T-helper 17 cell (primary cell): ENCODE measurements around the gene LRRC32. TPM values are rescaled to one million over a fixed set of nuclear protein-coding genes. Genes with fewer than 3 reads are reported as not detected.

Experiments
- ATAC-seq: fragments of 150-1000 bp; cut with Tn5 transposase; 2 replicates; pipeline ENCODE4 v1.10.0; 2021; ENCODE audit warnings: mild to moderate bottlenecking, moderate library complexity
- DNase-seq, 3 donors: peaks; one replicate each; pipeline versions ENCODE4 v3.0.0 to v3.0.0-alpha.2; 2020 to 2021
- H3K9me3 ChIP-seq: one replicate; pipeline ENCODE4 v1.7.0; 2013; ENCODE audit warnings: low read length, mild to moderate bottlenecking; ENCODE audit not compliant: control insufficient read depth, poor library complexity, severe bottlenecking
- H3K27ac Mint-ChIP-seq: one replicate; pipeline ENCODE4 v1.8.0; 2022; ENCODE audit warnings: mild to moderate bottlenecking, moderate library complexity, mixed read lengths
- H3K27me3 Mint-ChIP-seq: one replicate; pipeline ENCODE4 v1.8.0; 2022; ENCODE audit warnings: mixed read lengths
- H3K36me3 Mint-ChIP-seq: one replicate; pipeline ENCODE4 v1.8.0; 2022; ENCODE audit warnings: low read depth, mixed read lengths
- H3K4me1 Mint-ChIP-seq: one replicate; pipeline ENCODE4 v1.8.0; 2022; ENCODE audit warnings: mild to moderate bottlenecking, mixed read lengths
- H3K4me3 Mint-ChIP-seq: one replicate; pipeline ENCODE4 v1.8.0; 2022; ENCODE audit warnings: mild to moderate bottlenecking, moderate library complexity, mixed read lengths
- total RNA-seq, 4 donors: library from RNA in 2 of 4; stranded (reverse) in 2 of 4; gene quantifications; one replicate each; pipeline ENCODE4 v1.2.3 and lab custom pipeline; 2022 to 2026

LRRC32 gene, protein sequence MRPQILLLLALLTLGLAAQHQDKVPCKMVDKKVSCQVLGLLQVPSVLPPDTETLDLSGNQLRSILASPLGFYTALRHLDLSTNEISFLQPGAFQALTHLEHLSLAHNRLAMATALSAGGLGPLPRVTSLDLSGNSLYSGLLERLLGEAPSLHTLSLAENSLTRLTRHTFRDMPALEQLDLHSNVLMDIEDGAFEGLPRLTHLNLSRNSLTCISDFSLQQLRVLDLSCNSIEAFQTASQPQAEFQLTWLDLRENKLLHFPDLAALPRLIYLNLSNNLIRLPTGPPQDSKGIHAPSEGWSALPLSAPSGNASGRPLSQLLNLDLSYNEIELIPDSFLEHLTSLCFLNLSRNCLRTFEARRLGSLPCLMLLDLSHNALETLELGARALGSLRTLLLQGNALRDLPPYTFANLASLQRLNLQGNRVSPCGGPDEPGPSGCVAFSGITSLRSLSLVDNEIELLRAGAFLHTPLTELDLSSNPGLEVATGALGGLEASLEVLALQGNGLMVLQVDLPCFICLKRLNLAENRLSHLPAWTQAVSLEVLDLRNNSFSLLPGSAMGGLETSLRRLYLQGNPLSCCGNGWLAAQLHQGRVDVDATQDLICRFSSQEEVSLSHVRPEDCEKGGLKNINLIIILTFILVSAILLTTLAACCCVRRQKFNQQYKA
- total RNA-seq: 10 to 100 TPM in 1 of 2 donors, 1 to 10 TPM in 1; 3.2 to 11.5 TPM
- total RNA-seq (lab: John Stamatoyannopoulos, UW): 3.7 to 16.1 reads per million in 2 donors

DNA sequence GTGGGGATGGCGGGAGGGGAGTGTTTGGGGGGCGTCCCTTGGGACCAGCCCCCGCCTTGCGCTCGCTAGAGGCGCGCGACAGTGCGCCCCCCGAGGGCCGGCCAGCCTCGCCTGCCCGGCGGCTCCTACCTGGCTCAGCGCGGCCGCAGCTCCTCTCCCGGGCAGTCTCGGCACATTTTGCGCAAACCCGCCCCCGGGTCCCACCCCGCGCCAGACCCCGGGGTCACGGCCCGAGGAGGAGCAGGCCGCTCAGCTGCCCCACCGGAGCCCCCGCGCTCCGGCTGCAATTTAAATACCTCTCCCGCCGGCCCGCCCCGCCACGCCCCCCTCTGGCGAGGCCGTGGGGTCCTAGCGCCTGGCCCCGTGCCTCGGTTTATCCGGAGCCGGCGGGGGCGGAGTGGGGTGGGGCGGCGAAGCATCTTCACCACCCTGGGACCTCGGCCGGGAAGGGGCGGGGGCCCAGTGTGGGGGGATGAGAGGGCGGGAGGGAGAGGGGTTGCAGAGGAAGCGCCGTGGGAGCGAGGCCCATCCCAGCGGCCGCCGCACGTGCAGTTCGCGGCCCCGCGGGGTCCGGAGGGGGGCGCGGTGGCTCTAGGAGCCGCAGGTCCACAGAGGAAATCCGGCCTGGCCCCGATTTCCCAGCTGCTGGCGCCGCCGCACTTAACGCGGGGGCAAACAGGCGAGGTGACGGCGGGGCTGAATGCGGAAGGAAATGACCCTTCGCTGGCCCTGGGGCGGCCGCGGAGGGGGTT lies at the start of gene LRRC32:
Gene LRRC32 (minus strand): TSS at position 263 of the 752 bp plus-strand sequence. CDS start 4,793 bp downstream, outside the sequence.
- H3K36me3 Mint-ChIP-seq: peaks cover 5% of the 10 kb centered on the region
- no peaks in the 10 kb centered on the region for H3K9me3 ChIP-seq
- DNase-seq: no peak
- H3K4me3 Mint-ChIP-seq: peak within 1 kb of the TSS; percentile 83
- H3K4me1 Mint-ChIP-seq: peaks cover 37% of the 10 kb centered on the region
- ATAC-seq: no peak
- peak within 1 kb of the TSS; percentile 6 for H3K27ac Mint-ChIP-seq
- H3K27me3 Mint-ChIP-seq: peaks cover 24% of the 10 kb centered on the region

DNA sequence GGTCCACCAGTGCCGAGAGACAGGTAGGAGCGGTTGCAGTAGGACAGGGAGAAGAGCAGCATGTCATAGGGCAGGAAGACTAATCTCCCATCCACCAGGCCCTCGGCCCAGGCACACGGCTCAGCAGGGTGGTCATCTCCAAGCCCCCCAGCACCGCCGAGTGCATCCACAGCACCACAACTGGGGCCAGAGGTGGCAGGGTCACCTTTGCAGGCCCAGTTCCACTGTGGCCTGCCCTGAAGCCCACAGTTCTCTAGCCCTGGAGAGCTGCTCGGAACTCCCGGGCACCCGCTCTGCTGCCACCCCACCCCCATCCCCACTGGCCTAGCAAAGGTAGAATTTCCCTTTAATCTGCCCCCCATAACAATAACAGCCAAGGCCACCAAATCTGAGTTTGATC lies 49.1 kb upstream of the LRRC32 start:
- H3K36me3 Mint-ChIP-seq: peaks cover 3% of the 10 kb centered on the region
- H3K4me1 Mint-ChIP-seq: peaks cover 14% of the 10 kb centered on the region
- no peak overlapping the region for H3K27ac Mint-ChIP-seq
- H3K4me3 Mint-ChIP-seq: no peak overlapping the region
- peaks cover 28% of the 10 kb centered on the region for H3K27me3 Mint-ChIP-seq
- ATAC-seq (no peak), DNase-seq (no peak)
- H3K9me3 ChIP-seq: no peaks in the 10 kb centered on the region

DNA sequence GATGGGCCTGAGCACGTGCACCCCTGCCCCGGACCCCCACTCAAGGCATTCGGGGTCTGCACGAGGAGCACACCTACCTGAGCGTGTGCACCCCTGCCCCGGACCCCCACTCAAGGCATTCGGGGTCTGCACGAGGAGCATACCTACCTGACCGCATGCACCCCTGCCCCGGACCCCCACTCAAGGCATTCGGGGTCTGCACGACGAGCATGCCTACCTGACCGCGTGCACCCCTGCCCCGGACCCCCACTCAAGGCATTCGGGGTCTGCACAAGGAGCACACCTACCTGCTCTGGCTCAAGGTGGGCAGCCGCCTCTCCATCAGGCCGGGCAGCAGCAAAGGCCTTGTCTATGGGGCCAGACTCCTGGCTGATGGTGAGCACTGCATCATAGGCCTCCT lies 48.7 kb upstream of the LRRC32 start:
- H3K4me3 Mint-ChIP-seq: no peak overlapping the region
- peaks cover 3% of the 10 kb centered on the region for H3K36me3 Mint-ChIP-seq
- ATAC-seq (no peak), DNase-seq (no peak)
- H3K27me3 Mint-ChIP-seq: peaks cover 28% of the 10 kb centered on the region
- H3K4me1 Mint-ChIP-seq: peaks cover 14% of the 10 kb centered on the region
- no peaks in the 10 kb centered on the region for H3K9me3 ChIP-seq
- H3K27ac Mint-ChIP-seq: no peak overlapping the region

DNA sequence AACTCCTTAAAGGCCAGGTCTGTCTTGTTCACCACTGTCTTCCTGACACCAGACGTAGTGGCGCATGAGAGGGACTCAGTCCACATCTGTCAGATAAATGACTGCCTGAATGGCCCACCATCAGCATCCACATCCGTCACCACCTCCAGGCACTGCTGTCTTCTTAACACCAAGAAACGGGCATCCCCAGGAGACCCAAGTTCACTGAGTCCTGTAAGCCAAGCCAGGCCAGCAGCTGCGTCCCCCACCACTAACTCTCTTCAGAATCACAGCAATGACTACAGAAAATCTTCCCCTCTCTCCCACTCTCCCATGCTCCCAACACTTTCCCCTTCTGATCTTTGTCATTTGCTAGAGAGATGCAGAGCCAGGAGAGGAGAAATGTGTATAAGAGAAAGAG lies 47.3 kb upstream of the LRRC32 start:
- Mint-ChIP-seq H3K27me3 (peaks cover 15% of the 10 kb centered on the region), H3K27ac (no peak overlapping the region), H3K4me1 (peaks cover 14% of the 10 kb centered on the region), H3K36me3 (peaks cover 3% of the 10 kb centered on the region), H3K4me3 (no peak overlapping the region)
- no peak for ATAC-seq
- no peaks in the 10 kb centered on the region for H3K9me3 ChIP-seq
- DNase-seq: no peak

DNA sequence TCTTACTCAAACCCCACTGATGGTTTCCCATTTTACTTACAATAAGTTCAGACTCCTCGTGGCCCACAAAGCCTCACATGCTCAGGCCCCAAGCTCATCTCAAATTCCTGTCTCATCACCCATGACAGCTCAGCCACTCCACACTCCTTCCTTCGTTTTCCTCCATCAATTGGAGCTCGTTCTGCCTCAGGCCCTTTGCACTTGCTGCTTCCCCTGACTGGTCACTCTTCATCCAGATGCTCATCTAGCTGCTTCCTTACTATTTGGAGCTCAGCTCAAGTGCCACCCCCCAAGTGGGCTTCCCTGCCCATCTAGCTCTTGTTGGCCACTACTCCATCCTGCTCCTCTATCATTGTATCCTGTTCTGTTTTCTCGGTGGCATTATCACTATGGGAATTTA lies 46.8 kb upstream of the LRRC32 start:
- no peak for ATAC-seq
- no peak for DNase-seq
- H3K4me1 Mint-ChIP-seq: peaks cover 10% of the 10 kb centered on the region
- no peak overlapping the region for H3K27ac Mint-ChIP-seq
- peaks cover 15% of the 10 kb centered on the region for H3K27me3 Mint-ChIP-seq
- H3K4me3 Mint-ChIP-seq: no peak overlapping the region
- H3K36me3 Mint-ChIP-seq: peaks cover 3% of the 10 kb centered on the region
- no peaks in the 10 kb centered on the region for H3K9me3 ChIP-seq

DNA sequence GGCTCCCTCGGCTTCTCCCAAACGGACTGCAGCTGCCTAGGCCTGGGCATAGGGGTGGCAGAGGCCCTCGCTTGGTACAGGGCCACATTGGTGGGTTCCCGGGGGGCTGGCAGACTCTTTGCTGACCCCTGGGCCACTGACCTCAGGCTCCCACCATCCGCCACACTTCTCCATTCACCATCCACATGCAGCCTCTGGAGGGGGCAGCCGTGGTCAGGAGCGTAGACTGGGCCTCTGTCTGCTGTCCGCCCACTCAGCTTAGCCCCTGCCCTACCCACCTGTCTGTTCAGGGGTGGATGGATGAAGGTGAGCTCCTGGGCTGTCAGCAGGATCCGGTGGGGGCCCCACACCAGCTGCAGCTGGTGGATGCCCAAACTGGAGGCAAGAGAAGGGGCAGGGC lies 45.7 kb upstream of the LRRC32 start:
- peaks cover 12% of the 10 kb centered on the region for H3K27me3 Mint-ChIP-seq
- peaks cover 2% of the 10 kb centered on the region for H3K4me1 Mint-ChIP-seq
- H3K27ac Mint-ChIP-seq: no peak overlapping the region
- H3K4me3 Mint-ChIP-seq: no peak overlapping the region
- DNase-seq: no peak
- peaks cover 3% of the 10 kb centered on the region for H3K36me3 Mint-ChIP-seq
- no peaks in the 10 kb centered on the region for H3K9me3 ChIP-seq
- ATAC-seq: no peak

DNA sequence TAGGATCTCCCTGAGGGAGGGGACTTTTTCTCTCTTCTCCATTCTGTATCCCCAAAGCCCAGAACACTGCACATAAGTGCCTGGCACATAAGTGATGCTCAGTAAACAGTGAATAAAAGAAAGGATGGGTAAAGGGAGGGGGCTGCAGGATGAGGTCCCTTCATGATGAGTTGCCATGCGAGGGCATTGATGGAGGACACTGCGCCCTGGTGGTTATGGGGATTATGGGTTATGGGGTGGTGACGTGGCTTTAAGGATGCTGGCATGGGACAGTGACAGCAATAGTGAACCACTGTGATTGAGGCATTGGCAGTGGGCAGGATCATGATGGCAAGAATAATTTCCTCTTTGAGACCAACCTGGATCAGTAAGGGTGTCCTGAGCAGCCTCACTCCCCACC lies 43.9 kb upstream of the LRRC32 start:
- H3K4me3 Mint-ChIP-seq: no peak overlapping the region
- no peak for DNase-seq
- H3K9me3 ChIP-seq: no peaks in the 10 kb centered on the region
- peaks cover 3% of the 10 kb centered on the region for H3K36me3 Mint-ChIP-seq
- H3K27me3 Mint-ChIP-seq: peaks cover 12% of the 10 kb centered on the region
- ATAC-seq: no peak
- H3K4me1 Mint-ChIP-seq: peaks cover 6% of the 10 kb centered on the region
- no peak overlapping the region for H3K27ac Mint-ChIP-seq

DNA sequence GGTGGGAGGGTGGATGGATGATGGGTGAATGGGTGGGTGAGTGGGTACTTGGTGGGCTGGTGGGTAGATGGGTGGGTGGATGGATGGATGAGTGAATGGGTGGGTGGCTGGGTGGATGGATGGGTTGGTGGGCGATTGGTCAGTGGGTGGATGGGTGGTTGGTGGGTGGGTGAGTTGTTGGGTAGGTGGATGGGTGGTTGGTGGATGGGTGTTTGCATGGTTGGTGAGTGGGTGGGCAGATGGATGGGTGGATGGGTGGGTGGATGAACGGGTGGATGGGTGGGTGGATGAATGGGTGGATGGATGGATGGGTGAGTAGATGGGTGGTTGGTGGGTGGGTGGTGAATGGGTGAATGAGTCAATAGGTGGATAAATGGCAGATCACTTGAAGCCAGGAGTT lies 43.0 kb upstream of the LRRC32 start:
- H3K27me3 Mint-ChIP-seq: peaks cover 13% of the 10 kb centered on the region
- H3K27ac Mint-ChIP-seq: no peak overlapping the region
- H3K4me1 Mint-ChIP-seq: peaks cover 6% of the 10 kb centered on the region
- no peaks in the 10 kb centered on the region for H3K9me3 ChIP-seq
- no peak for ATAC-seq
- no peak overlapping the region for H3K4me3 Mint-ChIP-seq
- H3K36me3 Mint-ChIP-seq: peaks cover 3% of the 10 kb centered on the region
- no peak for DNase-seq

DNA sequence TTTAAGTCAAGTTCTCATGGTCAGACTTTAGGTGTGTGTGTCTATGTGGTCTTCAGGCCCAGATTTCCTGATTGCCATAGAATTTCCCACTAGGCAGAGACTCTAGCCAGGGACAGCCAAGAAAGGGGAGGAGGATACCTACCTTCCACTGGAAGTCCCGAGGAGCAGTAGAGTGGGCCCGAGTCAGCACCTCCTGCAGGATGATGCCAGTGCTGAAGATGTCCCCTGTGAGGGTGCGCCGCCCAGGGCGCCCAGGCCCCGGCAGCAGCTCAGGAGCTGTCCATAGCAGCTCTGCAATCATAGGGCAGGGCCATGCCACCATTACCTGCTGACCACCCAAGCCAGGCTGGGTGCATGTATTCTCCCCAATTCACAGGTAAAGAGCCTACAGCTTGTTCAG lies 41.6 kb upstream of the LRRC32 start:
- no peak overlapping the region for H3K4me3 Mint-ChIP-seq
- H3K36me3 Mint-ChIP-seq: no peaks in the 10 kb centered on the region
- peaks cover 19% of the 10 kb centered on the region for H3K27me3 Mint-ChIP-seq
- no peaks in the 10 kb centered on the region for H3K9me3 ChIP-seq
- DNase-seq (no peak), ATAC-seq (no peak)
- H3K4me1 Mint-ChIP-seq: peaks cover 5% of the 10 kb centered on the region
- no peak overlapping the region for H3K27ac Mint-ChIP-seq

DNA sequence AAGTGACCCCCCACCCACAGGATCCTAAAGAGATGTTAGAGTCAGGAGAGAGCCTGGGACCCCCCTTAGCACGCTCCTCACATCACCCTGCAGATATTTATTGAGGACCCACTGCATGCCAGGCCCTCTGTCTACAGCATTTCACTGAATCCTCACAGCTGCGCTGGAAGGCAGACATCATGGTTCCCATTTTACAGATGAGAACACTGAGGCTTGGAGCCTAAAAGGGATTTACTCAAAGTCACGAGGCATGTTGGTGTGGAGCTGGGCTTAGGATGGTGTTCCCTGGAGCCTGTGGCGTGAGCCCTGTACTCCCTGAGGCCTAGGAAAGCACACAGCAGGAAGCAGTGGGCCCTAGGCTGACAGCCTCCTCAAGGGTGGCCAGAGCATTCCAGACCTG lies 39.2 kb upstream of the LRRC32 start:
- Mint-ChIP-seq H3K27ac (no peak overlapping the region), H3K36me3 (no peaks in the 10 kb centered on the region), H3K4me3 (no peak overlapping the region)

DNA sequence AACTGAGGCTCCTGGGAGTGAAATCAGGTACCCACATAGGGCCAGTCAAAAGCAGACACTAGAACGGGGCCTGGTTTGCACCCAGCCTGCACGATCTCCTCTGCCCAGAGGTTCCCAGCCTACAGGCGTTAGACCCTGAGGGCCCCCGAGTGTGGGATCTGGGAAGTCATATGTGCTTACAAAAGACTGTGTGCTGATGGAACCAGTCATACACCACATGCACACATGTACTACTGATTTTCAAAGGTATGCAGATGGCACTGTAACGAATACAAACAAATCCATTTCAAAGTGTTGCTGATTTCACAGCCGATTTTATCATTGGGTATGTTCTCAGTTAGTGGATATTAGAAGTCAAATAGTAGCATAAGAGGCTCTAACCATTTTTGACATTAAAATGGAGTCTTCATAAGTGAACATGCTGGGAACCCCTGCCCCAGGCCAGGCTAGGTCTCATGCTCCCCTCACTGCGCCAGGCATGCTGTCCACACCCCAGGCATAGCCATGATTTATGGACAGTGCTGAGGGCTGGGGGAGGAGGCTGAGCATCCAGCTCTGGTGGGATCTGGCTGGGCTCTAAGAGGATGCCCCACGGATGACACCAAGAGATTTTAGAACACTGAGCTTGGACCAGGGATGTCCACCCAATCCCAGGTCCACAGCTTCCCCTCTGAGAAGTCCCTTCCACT lies 38.6 kb upstream of the LRRC32 start:
- no peak for ATAC-seq
- Mint-ChIP-seq H3K4me1 (peaks cover 5% of the 10 kb centered on the region), H3K27ac (no peak overlapping the region), H3K27me3 (peaks cover 19% of the 10 kb centered on the region), H3K4me3 (no peak overlapping the region), H3K36me3 (no peaks in the 10 kb centered on the region)
- no peaks in the 10 kb centered on the region for H3K9me3 ChIP-seq
- DNase-seq: no peak

More for the DNA sequence above, 39.2 kb upstream of the LRRC32 start:
- H3K4me1 Mint-ChIP-seq: peaks cover 5% of the 10 kb centered on the region
- peaks cover 19% of the 10 kb centered on the region for H3K27me3 Mint-ChIP-seq
- DNase-seq (no peak), ATAC-seq (no peak)
- H3K9me3 ChIP-seq: no peaks in the 10 kb centered on the region

DNA sequence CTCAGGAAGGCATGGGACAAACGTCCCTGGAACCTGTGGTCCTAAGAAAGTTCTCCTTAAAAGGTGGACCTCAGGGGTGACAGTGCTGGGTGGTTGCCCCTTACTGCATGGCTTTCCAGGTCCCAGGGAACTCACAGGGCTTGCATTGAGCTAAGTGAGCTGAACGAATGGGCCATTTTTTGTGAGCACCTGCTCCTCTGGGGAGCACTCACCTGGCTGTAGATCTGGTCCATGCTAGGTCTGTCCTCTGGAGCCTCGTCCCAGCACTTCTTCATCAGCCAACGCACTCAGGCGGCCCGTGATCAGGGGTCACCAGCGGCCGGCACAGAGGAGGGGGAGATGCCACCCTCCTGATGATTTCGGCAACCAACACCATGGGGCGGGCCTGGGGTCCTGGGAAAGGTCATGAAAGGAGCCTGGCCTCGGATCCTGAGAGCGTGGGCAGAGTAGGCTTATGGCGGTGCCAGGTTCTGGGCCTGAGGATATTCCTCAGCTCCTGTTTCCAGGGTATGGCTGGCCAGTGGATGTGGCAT lies 36.8 kb upstream of the LRRC32 start:
- Mint-ChIP-seq H3K27me3 (peaks cover 20% of the 10 kb centered on the region), H3K36me3 (no peaks in the 10 kb centered on the region), H3K4me1 (peaks cover 5% of the 10 kb centered on the region), H3K27ac (no peak overlapping the region), H3K4me3 (no peak overlapping the region)
- H3K9me3 ChIP-seq: no peaks in the 10 kb centered on the region
- DNase-seq (no peak), ATAC-seq (no peak)
